Measurements from ENCODE around the gene LETM1. TPM values are rescaled to one million over a fixed set of nuclear protein-coding genes. Genes with fewer than 3 reads are reported as not detected.

LETM1 gene
- total and polyA plus RNA-seq, 2 of the 13 experiments (the other 11 are each of a cell fraction or from before 2014, with no cell fraction given) = 9.7 to 41.6 TPM

DNA sequence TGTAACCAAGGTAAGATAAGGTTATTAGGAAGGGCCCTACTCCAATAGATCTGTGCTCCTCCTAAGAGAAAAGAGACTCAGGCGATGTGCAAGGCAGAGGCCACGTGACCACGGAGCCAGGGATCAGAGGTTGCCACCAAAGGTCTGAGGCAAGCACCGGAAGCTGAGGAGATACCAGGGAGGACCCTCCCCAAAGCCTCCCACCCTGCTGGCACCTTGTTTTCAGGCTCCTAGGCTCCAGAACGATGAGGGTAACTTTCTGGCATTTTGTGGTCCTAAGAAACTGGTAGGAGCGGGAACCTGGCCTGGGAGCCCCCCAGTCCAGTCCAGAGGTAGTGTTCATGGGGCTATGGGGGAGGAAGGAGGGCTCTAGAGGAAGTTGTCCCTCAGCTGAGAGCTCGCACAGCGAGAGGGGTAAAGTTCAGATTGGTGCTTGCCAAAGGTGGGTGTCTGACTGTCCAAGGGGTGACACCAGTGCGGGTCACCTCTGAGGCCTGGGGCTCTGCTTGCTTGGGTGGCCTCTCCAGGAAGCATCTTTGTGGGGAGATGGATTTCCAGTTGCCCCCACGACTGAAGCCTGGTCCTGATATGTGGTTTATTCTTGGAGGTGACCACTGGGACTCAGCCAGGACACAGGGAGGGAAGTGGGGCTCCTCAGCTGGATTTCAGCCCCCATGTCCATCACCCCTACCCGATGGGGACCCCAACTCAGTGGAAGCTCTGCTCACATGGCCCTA, 7.5 kb upstream of the LETM1 start (continued):
- peak; percentile 23; the same call in 1 of the 2 replicates for TF ChIP-seq CEBPB (IDR thresholded peaks at IDR 0.05; ENCODE audit: borderline replicate concordance, low read depth, low read length)
- TF ChIP-seq ZBTB37 (CRISPR knock-in tag; IDR thresholded peaks at IDR 0.05) = no peak
- TF ChIP-seq, protein P1, sequence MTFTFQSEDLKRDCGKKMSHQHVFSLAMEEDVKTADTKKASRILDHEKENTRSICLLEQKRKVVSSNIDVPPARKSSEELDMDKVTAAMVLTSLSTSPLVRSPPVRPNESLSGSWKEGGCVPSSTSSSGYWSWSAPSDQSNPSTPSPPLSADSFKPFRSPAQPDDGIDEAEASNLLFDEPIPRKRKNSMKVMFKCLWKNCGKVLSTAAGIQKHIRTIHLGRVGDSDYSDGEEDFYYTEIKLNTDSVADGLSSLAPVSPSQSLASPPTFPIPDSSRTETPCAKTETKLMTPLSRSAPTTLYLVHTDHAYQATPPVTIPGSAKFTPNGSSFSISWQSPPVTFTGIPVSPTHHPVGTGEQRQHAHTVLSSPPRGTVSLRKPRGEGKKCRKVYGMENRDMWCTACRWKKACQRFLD (CRISPR knock-in tag; IDR thresholded peaks at IDR 0.05; ENCODE audit: borderline replicate concordance) = peak; percentile 80; the same call in 1 of the 2 replicates
- TF ChIP-seq, protein P2, sequence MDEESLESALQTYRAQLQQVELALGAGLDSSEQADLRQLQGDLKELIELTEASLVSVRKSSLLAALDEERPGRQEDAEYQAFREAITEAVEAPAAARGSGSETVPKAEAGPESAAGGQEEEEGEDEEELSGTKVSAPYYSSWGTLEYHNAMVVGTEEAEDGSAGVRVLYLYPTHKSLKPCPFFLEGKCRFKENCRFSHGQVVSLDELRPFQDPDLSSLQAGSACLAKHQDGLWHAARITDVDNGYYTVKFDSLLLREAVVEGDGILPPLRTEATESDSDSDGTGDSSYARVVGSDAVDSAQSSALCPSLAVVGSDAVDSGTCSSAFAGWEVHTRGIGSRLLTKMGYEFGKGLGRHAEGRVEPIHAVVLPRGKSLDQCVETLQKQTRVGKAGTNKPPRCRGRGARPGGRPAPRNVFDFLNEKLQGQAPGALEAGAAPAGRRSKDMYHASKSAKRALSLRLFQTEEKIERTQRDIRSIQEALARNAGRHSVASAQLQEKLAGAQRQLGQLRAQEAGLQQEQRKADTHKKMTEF (CRISPR knock-in tag; IDR thresholded peaks at IDR 0.05) = no peak
- TF ChIP-seq ZC3H4 (CRISPR knock-in tag; IDR thresholded peaks at IDR 0.05; ENCODE audit: borderline replicate concordance) = no peak
- TF ChIP-seq NFE2L2 (IDR thresholded peaks at IDR 0.05; ENCODE audit: low read length) = no peak
- TF ChIP-seq ZNF766 (CRISPR knock-in tag; IDR thresholded peaks at IDR 0.05; ENCODE audit: borderline replicate concordance) = 0 out of 2 replicates have a peak, but pooled peaks have one; percentile 17
- no peak for TF ChIP-seq KAT2B (IDR thresholded peaks at IDR 0.05; ENCODE audit: borderline replicate concordance, low read depth, low read length)
- no peak for TF ChIP-seq HMGXB4 (CRISPR knock-in tag; IDR thresholded peaks at IDR 0.05; ENCODE audit: borderline replicate concordance in 1 of 2, low read depth in 1 of 2)
- peak; percentile 7; the same call in 1 of the 2 replicates for TF ChIP-seq ZFY (CRISPR knock-in tag; IDR thresholded peaks at IDR 0.05)
- TF ChIP-seq DMTF1 (CRISPR knock-in tag; IDR thresholded peaks at IDR 0.05) = no peak
- no peak for TF ChIP-seq ZNF589 (CRISPR knock-in tag; conservative IDR thresholded peaks at IDR 0.05)
- TF ChIP-seq MZF1 (CRISPR knock-in tag; IDR thresholded peaks at IDR 0.05; ENCODE audit: borderline replicate concordance) = no peak
- TF ChIP-seq KLF13 (CRISPR knock-in tag; IDR thresholded peaks at IDR 0.05) = no peak
- no peak for TF ChIP-seq TBP (CRISPR knock-in tag; IDR thresholded peaks at IDR 0.05)
- TF ChIP-seq, protein P3, sequence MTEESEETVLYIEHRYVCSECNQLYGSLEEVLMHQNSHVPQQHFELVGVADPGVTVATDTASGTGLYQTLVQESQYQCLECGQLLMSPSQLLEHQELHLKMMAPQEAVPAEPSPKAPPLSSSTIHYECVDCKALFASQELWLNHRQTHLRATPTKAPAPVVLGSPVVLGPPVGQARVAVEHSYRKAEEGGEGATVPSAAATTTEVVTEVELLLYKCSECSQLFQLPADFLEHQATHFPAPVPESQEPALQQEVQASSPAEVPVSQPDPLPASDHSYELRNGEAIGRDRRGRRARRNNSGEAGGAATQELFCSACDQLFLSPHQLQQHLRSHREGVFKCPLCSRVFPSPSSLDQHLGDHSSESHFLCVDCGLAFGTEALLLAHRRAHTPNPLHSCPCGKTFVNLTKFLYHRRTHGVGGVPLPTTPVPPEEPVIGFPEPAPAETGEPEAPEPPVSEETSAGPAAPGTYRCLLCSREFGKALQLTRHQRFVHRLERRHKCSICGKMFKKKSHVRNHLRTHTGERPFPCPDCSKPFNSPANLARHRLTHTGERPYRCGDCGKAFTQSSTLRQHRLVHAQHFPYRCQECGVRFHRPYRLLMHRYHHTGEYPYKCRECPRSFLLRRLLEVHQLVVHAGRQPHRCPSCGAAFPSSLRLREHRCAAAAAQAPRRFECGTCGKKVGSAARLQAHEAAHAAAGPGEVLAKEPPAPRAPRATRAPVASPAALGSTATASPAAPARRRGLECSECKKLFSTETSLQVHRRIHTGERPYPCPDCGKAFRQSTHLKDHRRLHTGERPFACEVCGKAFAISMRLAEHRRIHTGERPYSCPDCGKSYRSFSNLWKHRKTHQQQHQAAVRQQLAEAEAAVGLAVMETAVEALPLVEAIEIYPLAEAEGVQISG (CRISPR knock-in tag; IDR thresholded peaks at IDR 0.05) = peak; percentile 34; the same call in 1 of the 2 replicates
- TF ChIP-seq NR2F2 (IDR thresholded peaks at IDR 0.05; ENCODE audit: borderline replicate concordance, low read depth) = no peak
